ENCODE data around the gene RANBP1. TPM values are rescaled to one million over a fixed set of nuclear protein-coding genes. Genes with fewer than 3 reads are reported as not detected.

RANBP1 gene
- total and polyA plus RNA-seq, 2 of the 4 experiments (the other 2 are of a cell fraction), result 173 to 376 TPM

GRCh38 chr22:20111689-20112622 lies 3.9 kb upstream of the RANBP1 start:
- DNase-seq, result no peak
- peaks cover 79% of the 10 kb centered on the region for H3K36me3 ChIP-seq (ENCODE audit: control insufficient read depth, insufficient read depth, low read length)
- in situ Hi-C loops (cut with MboI; ENCODE audit: low sequenced_read_pairs), result no loop called here
- no peak overlapping the region for H3K18ac ChIP-seq (ENCODE audit: low read depth, low read length)
- peaks cover 2% of the 10 kb centered on the region; the same call in 1 of the 2 replicates for H3K4me1 ChIP-seq (ENCODE audit: control insufficient read depth, insufficient read depth, low read length)
- BruUV-seq (replicated peaks), result no TSS peak
- CTCF ChIA-PET, result no interaction called here
- H2BK5ac ChIP-seq (ENCODE audit: low read depth, low read length, poor library complexity, severe bottlenecking), result no peak overlapping the region
- WGBS, 2 experiments (ENCODE audit: extremely low coverage in 2 of 2, insufficient read length in 1 of 2), result no CpG with 5 or more reads among the region's 7 CpGs
- no peaks in the 10 kb centered on the region for H3K9me1 ChIP-seq (ENCODE audit: insufficient read depth, low read length)
- no peak overlapping the region for H3K56ac ChIP-seq (ENCODE audit: extremely low read depth, insufficient read depth, low read length)
- no peak overlapping the region for H4K91ac ChIP-seq (ENCODE audit: insufficient read depth, low read depth, low read length)
- no peak overlapping the region for H3K23ac ChIP-seq (ENCODE audit: low read depth, low read length)
- intact Hi-C loops (cut with micrococcal nuclease), result no loop called here
- H2BK20ac ChIP-seq (ENCODE audit: low read depth, low read length), result no peak overlapping the region
- no peak overlapping the region for H2AK5ac ChIP-seq (ENCODE audit: low read depth, low read length)
- peaks cover 33% of the 10 kb centered on the region for H4K20me1 ChIP-seq (ENCODE audit: insufficient read depth, low read length)
- POLR2A ChIA-PET (ENCODE audit: unreplicated experiment), result no interaction called here
- no peak overlapping the region for H4K8ac ChIP-seq (ENCODE audit: low read depth in 2 of 2, low read length in 2 of 2)
- H3K4me2 ChIP-seq (ENCODE audit: low read depth, low read length), result no peak overlapping the region
- H3K79me1 ChIP-seq (ENCODE audit: low read depth in 1 of 2, low read length in 2 of 2), result peaks cover 11 to 35% of the 10 kb centered on the region in 2 experiments; a peak in 3 of 4 replicates
- dilution Hi-C loops (cut with HindIII; ENCODE audit: low sequenced_read_pairs, unreplicated experiment), result no loop called here
- H3K9ac ChIP-seq (ENCODE audit: low read depth, low read length), result no peak overlapping the region
- no peaks in the 10 kb centered on the region for H3K27me3 ChIP-seq (ENCODE audit: control insufficient read depth, insufficient read depth, low read length)
- no peak overlapping the region for H2AK9ac ChIP-seq (replicated peaks; ENCODE audit: low read depth, low read length, poor library complexity)
- no peak overlapping the region for H2AFZ ChIP-seq (replicated peaks; ENCODE audit: low read length, poor library complexity)
- H3K4ac ChIP-seq (ENCODE audit: low read depth, low read length), result no peak overlapping the region
- ATAC-seq (ENCODE audit: low read depth), result no peak
- no peak overlapping the region for H2BK120ac ChIP-seq (ENCODE audit: low read depth, low read length)
- no peak overlapping the region for H4K5ac ChIP-seq (ENCODE audit: low read depth, low read length)
- no peak overlapping the region for H3K27ac ChIP-seq (ENCODE audit: insufficient read depth, low read length)
- no peak overlapping the region for H3K4me3 ChIP-seq (ENCODE audit: insufficient read depth, low read depth, low read length)
- no peaks in the 10 kb centered on the region for H3K9me3 ChIP-seq (ENCODE audit: control insufficient read depth, insufficient read depth, low read length)
- H3K14ac ChIP-seq (replicated peaks; ENCODE audit: low read depth, low read length), result no peak overlapping the region
- no peak overlapping the region for H2BK15ac ChIP-seq (ENCODE audit: low read depth, low read length)
- TF ChIP-seq RFX5 (IDR thresholded peaks at IDR 0.05; ENCODE audit: low read depth, low read length), result no peak
- TF ChIP-seq RCOR1 (IDR thresholded peaks at IDR 0.05; ENCODE audit: insufficient replicate concordance, low read length), result no peak
- TF ChIP-seq MAZ (IDR thresholded peaks at IDR 0.05; ENCODE audit: borderline replicate concordance, low read depth, low read length), result no peak
- no peak for TF ChIP-seq RAD21 (IDR thresholded peaks at IDR 0.05; ENCODE audit: low read length)
- no peak for TF ChIP-seq CHD1 (IDR thresholded peaks at IDR 0.05; ENCODE audit: low read depth, low read length)
- TF ChIP-seq POLR2A (IDR thresholded peaks at IDR 0.05; ENCODE audit: low read depth, low read length), result no peak
- no peak for TF ChIP-seq USF2 (IDR thresholded peaks at IDR 0.05; ENCODE audit: low read depth, low read length)
- TF ChIP-seq BHLHE40 (IDR thresholded peaks at IDR 0.05; ENCODE audit: low read depth, low read length), result no peak
- no peak for TF ChIP-seq SMC3 (IDR thresholded peaks at IDR 0.05; ENCODE audit: low read depth, low read length)
- TF ChIP-seq CTCF (conservative IDR thresholded peaks at IDR 0.05; ENCODE audit: low read depth, low read length), result no peak
- no peak for TF ChIP-seq CEBPB (IDR thresholded peaks at IDR 0.05; ENCODE audit: low read depth, low read length)
- no peak for TF ChIP-seq ELK1 (IDR thresholded peaks at IDR 0.05; ENCODE audit: borderline replicate concordance, low read depth, low read length)
- no peak for TF ChIP-seq NFE2L2 (IDR thresholded peaks at IDR 0.05; ENCODE audit: low read depth, low read length)
- TF ChIP-seq MAFK (IDR thresholded peaks at IDR 0.05; ENCODE audit: low read depth, low read length), result no peak
- no peak for TF ChIP-seq MXI1 (IDR thresholded peaks at IDR 0.05; ENCODE audit: borderline replicate concordance, low read depth, low read length)

Measured in IMR-90 (cell line).